DMS53 treated with DMSO at 0.1 percent for 48 hours (cell line): ENCODE results near the gene PARP12.

Experiments
- DNase-seq: peaks from one replicate; lab custom pipeline; 2025; ENCODE audit not compliant: unreplicated experiment; lab: John Stamatoyannopoulos, UW

PARP12 gene

GRCh38 chr7:139993592-139993991, 69.2 kb downstream of the PARP12 start:
- no peak for DNase-seq

- no peak for DNase-seq
These were observed 69.6 kb downstream of the PARP12 start for GRCh38 chr7:139993169-139993568.

GRCh38 chr7:139992353-139993044, 70.3 kb downstream of the PARP12 start:
- no peak for DNase-seq

DNA sequence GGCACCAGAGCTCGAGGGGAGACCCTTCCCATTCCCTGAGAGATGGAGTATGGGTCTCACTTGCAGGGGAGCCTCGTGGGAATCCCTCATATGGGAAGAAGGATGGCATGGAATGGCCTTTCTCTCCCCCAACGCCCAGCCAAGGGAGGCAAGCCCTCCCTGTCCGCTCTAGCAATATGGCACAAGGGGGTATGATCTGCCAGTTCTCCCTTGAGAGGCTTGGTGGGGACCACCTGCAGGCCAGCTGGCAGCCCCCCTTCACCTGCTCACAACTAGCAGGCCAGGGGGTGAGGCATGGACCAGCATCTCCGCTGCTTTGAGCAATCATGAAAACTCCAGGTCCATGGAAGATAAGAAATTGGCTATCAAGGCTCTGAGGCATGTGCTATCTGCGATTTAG, 70.8 kb downstream of the PARP12 start:
- no peak for DNase-seq

GRCh38 chr7:139991269-139991666, 71.5 kb downstream of the PARP12 start:
- DNase-seq = no peak

GRCh38 chr7:139990571-139991268, 72.0 kb downstream of the PARP12 start:
- no peak for DNase-seq

GRCh38 chr7:139990142-139990535, 72.6 kb downstream of the PARP12 start:
- no peak for DNase-seq

GRCh38 chr7:139989366-139990141, 73.2 kb downstream of the PARP12 start:
- DNase-seq = no peak

- no peak for DNase-seq
These were observed 74.8 kb downstream of the PARP12 start for GRCh38 chr7:139987691-139988516.

DNA sequence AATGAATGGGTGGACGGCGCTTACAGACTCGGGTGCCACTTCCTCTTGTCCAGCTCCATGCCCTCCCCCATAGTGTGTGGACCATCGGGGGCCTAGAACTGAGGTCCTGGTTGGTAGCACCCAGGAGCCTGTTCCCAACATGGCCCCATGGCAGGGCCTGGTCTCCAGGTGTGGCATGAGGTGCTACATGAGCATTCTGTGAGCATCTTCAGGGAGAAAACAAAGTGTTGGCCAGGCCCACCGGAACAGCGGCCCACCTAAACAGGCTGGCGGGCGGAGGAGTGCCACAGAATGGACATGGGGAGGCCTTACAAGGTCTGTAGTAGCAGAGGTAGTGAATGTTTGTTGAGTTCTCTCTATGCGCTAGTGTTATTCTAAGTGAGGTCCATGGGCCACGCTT, 76.9 kb downstream of the PARP12 start:
- no peak for DNase-seq

GRCh38 chr7:139984642-139985539, 77.9 kb downstream of the PARP12 start:
- DNase-seq = no peak

GRCh38 chr7:139982927-139983920, 79.5 kb downstream of the PARP12 start:
- DNase-seq = no peak

DNA sequence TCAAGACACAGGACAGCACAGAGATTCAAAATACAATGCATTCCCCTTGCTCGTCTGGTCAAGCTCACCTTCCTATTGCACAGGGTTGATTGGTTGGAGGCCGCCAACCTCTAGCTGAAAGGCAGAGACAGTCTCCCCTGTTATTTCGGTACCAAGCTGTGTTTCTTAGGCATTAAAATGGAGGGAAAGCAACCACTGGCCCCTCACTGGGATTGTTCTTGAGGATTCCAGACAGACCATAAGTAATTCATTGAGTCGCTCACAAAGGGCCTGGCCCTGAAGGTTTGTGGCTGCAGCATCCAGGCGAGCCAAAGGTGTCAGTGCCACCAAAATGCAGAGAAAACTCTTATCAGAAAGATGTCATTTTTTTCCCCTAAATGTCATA, 81.2 kb downstream of the PARP12 start:
- no peak for DNase-seq

GRCh38 chr7:139976838-139977656, 85.7 kb downstream of the PARP12 start:
- no peak for DNase-seq

DNA sequence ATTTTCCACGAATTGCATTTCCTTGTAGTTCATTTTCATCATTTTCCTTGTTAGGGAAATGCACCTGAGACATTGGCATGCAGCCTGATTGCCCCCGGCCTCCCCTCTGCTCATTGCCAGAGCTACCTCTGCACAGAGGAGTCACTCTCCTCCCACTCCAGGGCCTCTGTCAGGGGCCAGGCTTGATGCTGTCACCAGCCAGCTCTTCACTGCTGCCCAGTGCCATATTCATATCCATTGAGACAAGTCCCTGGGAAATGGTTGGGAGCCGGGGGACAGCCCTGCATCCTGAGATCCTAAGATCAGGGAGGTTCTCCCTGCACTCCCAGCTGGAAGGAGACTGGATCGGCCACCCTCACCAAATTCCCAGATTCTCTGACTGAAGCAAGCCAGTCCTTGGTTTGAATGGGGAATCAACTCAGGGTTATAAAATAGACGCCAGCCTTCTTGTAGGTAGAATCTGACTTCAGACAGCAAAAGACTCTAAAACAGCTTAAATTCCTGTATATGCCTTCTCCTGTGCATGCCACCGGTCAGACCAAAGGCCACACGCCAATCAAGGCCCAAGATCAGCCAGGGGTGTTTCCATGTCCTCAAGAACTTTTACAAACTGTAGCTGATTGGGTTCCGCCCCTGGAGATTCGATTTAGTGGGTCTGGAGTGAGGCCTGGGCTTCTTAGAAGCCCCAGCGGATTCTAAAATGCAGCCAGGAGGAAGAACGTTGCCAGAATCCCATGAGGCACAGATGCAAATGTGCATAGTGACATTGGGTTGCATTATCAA, 86.5 kb downstream of the PARP12 start:
- DNase-seq = no peak

- DNase-seq = no peak
These were observed 88.5 kb downstream of the PARP12 start for GRCh38 chr7:139974179-139974811.
